Measurements from ENCODE around the gene TBC1D3.
"Not testable (repeated sequence)": the region's sequence is repeated elsewhere in the genome, so short reads cannot be mapped to it uniquely, and the experiment has no call there.

TBC1D3 gene

DNA sequence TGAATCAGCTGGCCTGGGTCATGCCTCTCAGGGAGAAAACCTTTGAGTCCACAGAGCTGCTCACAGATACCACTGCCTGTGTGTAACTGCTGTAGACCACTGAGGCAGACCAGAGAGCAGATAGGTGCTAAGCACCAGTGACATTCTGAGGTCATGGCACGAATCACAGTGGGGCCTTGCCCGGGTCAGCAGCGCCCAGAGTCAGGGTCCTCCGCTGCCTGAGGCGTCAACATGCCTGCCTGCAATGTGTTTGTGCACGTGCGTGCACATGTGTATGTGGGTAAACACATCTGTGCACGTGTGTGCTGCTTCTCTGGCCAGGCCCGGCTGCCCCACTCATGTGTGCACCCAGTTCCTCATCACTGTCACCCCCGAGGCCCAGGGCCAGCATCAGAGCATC lies at the start of gene TBC1D3:
Gene TBC1D3, minus strand, starts transcription at position 101 of the 400 bp plus-strand sequence. CDS start 1,526 bp downstream, outside the sequence.
- DNase-seq = not testable (repeated sequence)

GRCh38 chr17:38232790-38233189 lies 40.4 kb upstream of the TBC1D3 start:
- DNase-seq = not testable (repeated sequence)

DNA sequence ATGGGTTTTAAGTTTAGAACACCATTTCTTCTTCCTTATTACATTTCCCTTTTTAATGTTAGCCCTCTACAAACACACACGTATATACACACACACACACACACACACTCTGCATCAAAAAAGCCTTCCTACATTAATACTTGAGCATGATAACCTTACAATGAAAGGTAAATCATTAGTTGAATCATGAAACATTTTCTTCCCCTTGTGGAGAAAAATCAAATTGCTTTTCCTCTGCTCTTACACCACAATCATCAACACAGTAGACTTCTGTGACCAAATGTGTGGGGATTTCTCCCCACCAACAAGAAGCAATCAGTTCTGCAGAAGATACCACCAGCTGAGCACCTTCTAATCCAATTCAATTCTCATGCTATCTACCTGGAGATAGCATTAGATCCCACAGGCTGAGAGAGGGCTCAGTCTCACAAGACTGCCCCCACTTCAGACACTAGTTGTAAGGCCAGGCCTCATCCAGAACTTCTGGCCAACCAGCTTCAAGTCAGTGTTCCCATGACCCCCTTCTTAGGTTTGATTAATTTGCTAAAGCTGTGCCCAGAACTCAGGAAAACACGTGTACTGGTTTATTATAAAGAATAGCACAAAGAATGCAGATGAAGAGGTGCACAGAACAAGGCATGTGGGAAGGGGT lies 33.6 kb upstream of the TBC1D3 start:
- DNase-seq = not testable (repeated sequence)

DNA sequence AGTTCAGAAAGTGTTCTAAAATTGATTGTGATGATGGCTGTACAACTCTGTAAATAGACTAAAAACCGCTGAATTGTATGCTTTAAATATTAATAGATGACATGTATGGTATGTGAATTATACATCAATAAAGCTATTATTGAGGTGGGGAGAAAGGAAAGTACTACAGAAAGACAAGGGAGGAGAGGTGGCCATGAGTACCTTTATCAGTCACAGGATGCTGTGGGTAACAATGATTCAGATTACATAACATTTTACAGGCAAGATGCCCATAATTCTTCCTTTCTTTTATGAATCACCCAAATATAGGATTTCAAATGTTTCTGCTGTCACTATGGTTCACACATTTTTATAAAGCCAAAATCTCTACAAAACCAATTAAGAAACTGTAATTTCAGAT lies 28.5 kb upstream of the TBC1D3 start:
- not testable (repeated sequence) for DNase-seq

- not testable (repeated sequence) for DNase-seq
Observed at GRCh38 chr17:38200271-38200670, 7.9 kb upstream of the TBC1D3 start.

DNA sequence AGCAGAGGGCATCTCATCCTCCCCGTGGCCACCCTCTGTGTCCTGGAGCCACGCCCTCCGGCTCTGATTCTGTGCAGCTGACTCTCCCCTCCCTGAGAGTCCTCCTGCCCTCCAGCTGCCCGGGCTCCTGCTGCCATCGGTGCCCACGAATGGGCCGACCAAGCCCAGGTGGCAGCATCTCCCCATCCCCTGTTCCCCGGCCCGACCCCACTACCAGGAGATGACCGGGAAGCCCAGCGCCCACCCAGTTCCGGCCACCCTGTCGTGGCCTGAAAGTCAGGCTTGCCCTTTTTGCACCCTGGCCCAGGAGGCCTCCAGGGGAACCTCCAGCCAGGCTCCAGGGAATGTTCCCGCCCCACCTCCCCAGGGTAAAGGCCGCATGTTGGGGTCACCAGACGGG lies 57.5 kb downstream of the TBC1D3 start:
- not testable (repeated sequence) for DNase-seq

Measured in NCI-H526 treated with DMSO at 0.1 percent for 48 hours (cell line).